HFFc6 (cell line): Measurements from ENCODE around the gene ADAM30. TPM values are rescaled to one million over a fixed set of nuclear protein-coding genes. Genes with fewer than 3 reads are reported as not detected.

Experiments
- DNase-seq: peaks from one replicate; pipeline ENCODE4 v3.0.0-alpha.2; 2018
- H3K27ac Mint-ChIP-seq: 2 replicates; pipeline ENCODE4 v1.8.0; 2020; ENCODE audit warnings: mild to moderate bottlenecking, mixed read lengths
- H3K27me3 Mint-ChIP-seq: 2 replicates; pipeline ENCODE4 v1.8.0; 2021; ENCODE audit warnings: mild to moderate bottlenecking, moderate library complexity, mixed read lengths; ENCODE audit not compliant: insufficient read depth
- H3K36me3 Mint-ChIP-seq: 2 replicates; pipeline ENCODE4 v1.8.0; 2021; ENCODE audit warnings: low read depth, mixed read lengths
- H3K4me1 Mint-ChIP-seq: 2 replicates; pipeline ENCODE4 v1.8.0; 2020; ENCODE audit warnings: low read depth, mixed read lengths
- H3K4me3 Mint-ChIP-seq: 2 replicates; pipeline ENCODE4 v1.8.0; 2020; ENCODE audit warnings: mild to moderate bottlenecking, moderate library complexity, mixed read lengths
- H3K9me3 Mint-ChIP-seq: 2 replicates; pipeline ENCODE4 v1.8.0; 2020; ENCODE audit warnings: mild to moderate bottlenecking, mixed read lengths
- CTCF ChIP-seq: fragments of 200-600 bp; sonication (generic); IDR thresholded peaks from 2 replicates; pipeline ENCODE4 v1.5.0; 2021; ENCODE audit warnings: antibody characterized with exemption, mild to moderate bottlenecking
- total RNA-seq, 6 experiments: library from RNA; stranded (reverse); fragmentation: NEBNext Ultra II Directional; extraction: Animal tissue kit (Norgen Biotek cat#: 25700); gene quantifications; 2 replicates in 1 of 6; 3 replicates in 5 of 6; pipeline ENCODE4 v1.2.3, GENCODE V29; 2021

The ADAM30 gene
- total RNA-seq, 6 experiments from 2014 or later, result not detected

- H3K27me3 Mint-ChIP-seq, result peaks cover 6% of the 10 kb centered on the region
- no peak for DNase-seq
- no peak for TF ChIP-seq CTCF
- peak overlapping the region; percentile 37; the same call in 1 of the 2 replicates for H3K27ac Mint-ChIP-seq
- peaks cover 60% of the 10 kb centered on the region for H3K36me3 Mint-ChIP-seq
- H3K9me3 Mint-ChIP-seq, result no peaks in the 10 kb centered on the region
- H3K4me3 Mint-ChIP-seq, result no peak overlapping the region
- no peaks in the 10 kb centered on the region for H3K4me1 Mint-ChIP-seq
Observed at GRCh38 chr1:119915517-119915916, 19.2 kb upstream of the ADAM30 start.

- peaks cover 47% of the 10 kb centered on the region for H3K36me3 Mint-ChIP-seq
- H3K27me3 Mint-ChIP-seq, result peaks cover 2% of the 10 kb centered on the region; the same call in 1 of the 2 replicates
- H3K4me3 Mint-ChIP-seq, result no peak overlapping the region
- no peaks in the 10 kb centered on the region for H3K9me3 Mint-ChIP-seq
- H3K27ac Mint-ChIP-seq, result no peak overlapping the region
- DNase-seq, result no peak
- no peaks in the 10 kb centered on the region for H3K4me1 Mint-ChIP-seq
- TF ChIP-seq CTCF, result no peak
Observed at GRCh38 chr1:119914071-119914470, 17.8 kb upstream of the ADAM30 start.

DNA sequence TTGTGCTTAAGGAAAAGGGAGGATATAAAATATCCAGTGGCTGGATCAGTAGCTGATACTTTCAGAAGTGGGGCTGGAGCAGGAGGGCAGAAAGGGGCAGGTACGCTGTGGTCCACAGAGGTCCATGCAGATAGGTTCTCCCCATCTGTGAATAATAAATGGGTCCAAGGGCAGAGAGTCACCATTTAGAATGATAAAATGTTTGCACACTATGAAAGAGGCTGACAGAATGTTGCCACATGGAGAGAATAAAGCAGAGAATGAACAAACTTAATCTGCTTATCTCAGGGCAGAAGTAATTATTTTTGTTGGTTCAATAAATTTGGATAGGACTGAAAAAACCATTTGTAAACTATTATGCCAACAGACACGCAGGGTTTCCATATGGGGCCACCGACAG, 16.6 kb upstream of the ADAM30 start:
- Mint-ChIP-seq H3K4me3 (no peak overlapping the region), H3K27me3 (peaks cover 2% of the 10 kb centered on the region; the same call in 1 of the 2 replicates), H3K27ac (no peak overlapping the region), H3K4me1 (no peaks in the 10 kb centered on the region), H3K36me3 (peaks cover 41% of the 10 kb centered on the region), H3K9me3 (no peaks in the 10 kb centered on the region)
- no peak for DNase-seq
- TF ChIP-seq CTCF, result no peak

DNA sequence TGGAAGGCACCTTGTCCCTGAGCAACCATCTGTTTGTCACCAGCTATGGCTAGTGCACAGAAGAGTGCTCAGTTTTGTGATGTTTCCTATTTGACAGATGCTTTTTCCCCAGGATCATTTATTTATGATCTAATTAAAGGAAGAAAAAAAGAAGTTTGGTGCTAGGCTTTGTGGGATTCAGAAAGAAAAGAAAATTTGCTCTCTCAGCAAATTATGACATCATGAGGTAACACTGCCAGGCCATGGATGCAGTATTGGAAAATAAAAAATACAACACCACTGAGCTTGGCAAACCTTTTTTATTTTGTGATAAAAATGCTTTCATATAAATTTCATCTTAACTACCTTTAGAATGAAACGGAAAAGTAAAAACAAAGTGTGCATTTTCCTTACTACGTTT, 15.5 kb upstream of the ADAM30 start:
- Mint-ChIP-seq H3K9me3 (no peaks in the 10 kb centered on the region), H3K4me3 (no peak overlapping the region), H3K27me3 (peaks cover 3% of the 10 kb centered on the region), H3K27ac (no peak overlapping the region), H3K36me3 (peaks cover 32% of the 10 kb centered on the region), H3K4me1 (no peaks in the 10 kb centered on the region)
- DNase-seq, result no peak
- TF ChIP-seq CTCF, result no peak

- no peak for DNase-seq
- H3K4me3 Mint-ChIP-seq, result no peak overlapping the region
- H3K36me3 Mint-ChIP-seq, result peaks cover 25% of the 10 kb centered on the region
- H3K9me3 Mint-ChIP-seq, result no peaks in the 10 kb centered on the region
- H3K4me1 Mint-ChIP-seq, result no peaks in the 10 kb centered on the region
- H3K27me3 Mint-ChIP-seq, result peaks cover 7% of the 10 kb centered on the region
- no peak overlapping the region for H3K27ac Mint-ChIP-seq
- TF ChIP-seq CTCF, result no peak
Observed at GRCh38 chr1:119910618-119911017, 14.3 kb upstream of the ADAM30 start.
